ENCODE measurements around the gene TSPAN9. TPM values are rescaled to one million over a fixed set of nuclear protein-coding genes. Genes with fewer than 3 reads are reported as not detected.

The TSPAN9 gene
- total and polyA plus RNA-seq, 9 of the 15 experiments (the other 6 are each of a cell fraction or from before 2014, with no cell fraction given): 0.23 to 2.1 (median 0.60) TPM; not detected in 2

DNA sequence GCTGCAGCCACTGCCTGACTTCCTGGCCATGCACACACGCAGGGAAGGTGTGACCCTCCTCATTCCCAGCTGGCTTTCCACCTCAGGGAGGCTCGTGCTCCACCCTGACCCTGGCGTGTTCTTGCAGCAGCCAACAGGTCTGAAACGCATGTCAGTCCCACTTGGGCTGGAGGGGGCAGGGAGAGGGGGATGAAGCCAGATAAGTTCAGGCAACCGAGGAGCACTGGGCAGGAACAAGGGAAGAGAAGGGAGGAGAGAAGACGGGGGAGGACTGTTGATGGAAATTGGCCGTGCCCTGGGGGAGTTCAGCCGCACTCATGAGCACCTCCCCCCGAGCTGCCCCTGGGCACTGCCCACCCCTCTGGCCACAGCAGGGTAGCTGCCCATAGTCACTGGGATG lies 231.4 kb downstream of the TSPAN9 start:
- in situ Hi-C loops (cut with MboI) (no loop called here), intact Hi-C loops (cut with micrococcal nuclease) (no loop called here)
- 0% methylated on average over 5 of the region's 9 CpGs for WGBS (ENCODE audit: insufficient coverage, low coverage, missing lambda C conversion rate)
- DNase-seq (ENCODE audit: extremely low read depth in 1 of 4, low spot score in 3 of 4) (no peak), FAIRE-seq (no peak), ATAC-seq (no peak)
- BruUV-seq (replicated peaks): no TSS peak
- Histone ChIP-seq H3K79me2 (ENCODE audit: control insufficient read depth, insufficient read depth, low read length) (no peaks in the 10 kb centered on the region), H3K4me3 (no peak overlapping the region), H3K9me3 (replicated peaks; ENCODE audit: control insufficient read depth, insufficient read depth, low read depth, low read length) (no peaks in the 10 kb centered on the region), H4K20me1 (replicated peaks; ENCODE audit: control insufficient read depth, insufficient read depth, low read length) (0 out of 2 replicates have a peak, but pooled peaks cover 4% of the 10 kb centered on the region), H3K27me3 (ENCODE audit: control insufficient read depth in 2 of 2, insufficient read depth in 2 of 2, low read length in 2 of 2) (peaks cover 0 to 39% of the 10 kb centered on the region in 2 experiments; a peak in 2 of 5 replicates), H3K4me1 (replicated peaks in 1 of 2; ENCODE audit: control insufficient read depth in 2 of 2, insufficient read depth in 2 of 2, low read length in 2 of 2) (no peaks in the 10 kb centered on the region), H3K36me3 (ENCODE audit: control insufficient read depth, insufficient read depth, low read length) (no peaks in the 10 kb centered on the region), H3K9me1 (ENCODE audit: control insufficient read depth, insufficient read depth, low read length) (no peaks in the 10 kb centered on the region), H3K4me2 (ENCODE audit: insufficient read depth, low read length) (no peak overlapping the region), H3K27ac (ENCODE audit: extremely low read depth, low read depth, low read length) (no peak overlapping the region), H3K9ac (ENCODE audit: insufficient read depth in 1 of 2, low read depth in 2 of 2, low read length in 2 of 2) (no peak overlapping the region), H2AFZ (ENCODE audit: low read depth, low read length) (no peak overlapping the region)
- ChIA-PET CTCF (ENCODE audit: low intra/inter-chr PET ratio) (no interaction called here), POLR2A (no interaction called here)
- no peak for TF ChIP-seq NFE2L1 (tag; IDR thresholded peaks at IDR 0.05; ENCODE audit: borderline replicate concordance, low read depth)
- no peak for TF ChIP-seq ZFP36 (IDR thresholded peaks at IDR 0.05; ENCODE audit: low read depth, low read length, partially characterized antibody)
- no peak for TF ChIP-seq GABPB2 (CRISPR knock-in tag; conservative IDR thresholded peaks at IDR 0.05)
- TF ChIP-seq ZNF174 (CRISPR knock-in tag; IDR thresholded peaks at IDR 0.05): no peak
- no peak for TF ChIP-seq NELFE (IDR thresholded peaks at IDR 0.05; ENCODE audit: insufficient read depth, insufficient read length)
- no peak for TF ChIP-seq ZNF217 (CRISPR knock-in tag; IDR thresholded peaks at IDR 0.05)
- TF ChIP-seq LARP7 (IDR thresholded peaks at IDR 0.05): no peak
- no peak for TF ChIP-seq KAT2B (IDR thresholded peaks at IDR 0.05; ENCODE audit: low read depth, low read length)
- no peak for TF ChIP-seq WHSC1 (IDR thresholded peaks at IDR 0.05; ENCODE audit: low read length)
- no peak for TF ChIP-seq ZNF140 (CRISPR knock-in tag; IDR thresholded peaks at IDR 0.05)
- TF ChIP-seq TAF1 (IDR thresholded peaks at IDR 0.05; ENCODE audit: control insufficient read depth, extremely low read depth, insufficient read depth, low read length, severe bottlenecking): no peak
- no peak for TF ChIP-seq JUND (IDR thresholded peaks at IDR 0.05; ENCODE audit: borderline replicate concordance, low read depth, low read length)
- no peak for TF ChIP-seq JUND (tag; IDR thresholded peaks at IDR 0.05; ENCODE audit: borderline replicate concordance, low read depth, low read length)
- TF ChIP-seq ZNF764 (CRISPR knock-in tag; IDR thresholded peaks at IDR 0.05; ENCODE audit: low read depth): no peak
- TF ChIP-seq SIN3B (IDR thresholded peaks at IDR 0.05; ENCODE audit: low read depth): no peak
- TF ChIP-seq XRCC3 (IDR thresholded peaks at IDR 0.05): no peak
- TF ChIP-seq, protein P1, sequence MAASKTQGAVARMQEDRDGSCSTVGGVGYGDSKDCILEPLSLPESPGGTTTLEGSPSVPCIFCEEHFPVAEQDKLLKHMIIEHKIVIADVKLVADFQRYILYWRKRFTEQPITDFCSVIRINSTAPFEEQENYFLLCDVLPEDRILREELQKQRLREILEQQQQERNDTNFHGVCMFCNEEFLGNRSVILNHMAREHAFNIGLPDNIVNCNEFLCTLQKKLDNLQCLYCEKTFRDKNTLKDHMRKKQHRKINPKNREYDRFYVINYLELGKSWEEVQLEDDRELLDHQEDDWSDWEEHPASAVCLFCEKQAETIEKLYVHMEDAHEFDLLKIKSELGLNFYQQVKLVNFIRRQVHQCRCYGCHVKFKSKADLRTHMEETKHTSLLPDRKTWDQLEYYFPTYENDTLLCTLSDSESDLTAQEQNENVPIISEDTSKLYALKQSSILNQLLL (CRISPR knock-in tag; IDR thresholded peaks at IDR 0.05; ENCODE audit: borderline replicate concordance): no peak
- TF ChIP-seq FOXJ3 (CRISPR knock-in tag; IDR thresholded peaks at IDR 0.05): no peak
- TF ChIP-seq ETS2 (tag; IDR thresholded peaks at IDR 0.05; ENCODE audit: borderline replicate concordance, poor library complexity, severe bottlenecking): no peak
- no peak for TF ChIP-seq YBX1 (IDR thresholded peaks at IDR 0.05)
- TF ChIP-seq FUS (optimal IDR thresholded peaks at IDR 0.05; ENCODE audit: low read depth, low read length): no peak

Measured in K562 (cell line).